Stimulated activated CD8-positive, alpha-beta memory T cell treated with anti-CD3 and anti-CD28 coated beads, Interleukin-4, amount 100 ng/mL, for 4 hours (primary cell): Measurements from ENCODE around the gene TBC1D24.
"Not testable (repeated sequence)": the region's sequence is repeated elsewhere in the genome, so short reads cannot be mapped to it uniquely, and the experiment has no call there.

Experiments
- DNase-seq, 2 donors: peaks; one replicate each; pipeline ENCODE4 v3.0.0-alpha.2; 2020; ENCODE audit warnings: low read depth in 2 of 2, low spot score in 1 of 2

TBC1D24 gene

GRCh38 chr16:2474877-2475412 is at the start of gene TBC1D24:
Gene TBC1D24 (plus strand): TSS chr16:2475127. CDS start chr16:2496149, 21,022 bp downstream.
- peak; percentile 44 to 65 for DNase-seq

GRCh38 chr16:2425825-2426430 is 49.0 kb upstream of the TBC1D24 start:
- DNase-seq = no peak

- no peak for DNase-seq
Observed at GRCh38 chr16:2426941-2427361, 48.0 kb upstream of the TBC1D24 start.

- DNase-seq = no peak
Observed at GRCh38 chr16:2427526-2427925, 47.4 kb upstream of the TBC1D24 start.

DNA sequence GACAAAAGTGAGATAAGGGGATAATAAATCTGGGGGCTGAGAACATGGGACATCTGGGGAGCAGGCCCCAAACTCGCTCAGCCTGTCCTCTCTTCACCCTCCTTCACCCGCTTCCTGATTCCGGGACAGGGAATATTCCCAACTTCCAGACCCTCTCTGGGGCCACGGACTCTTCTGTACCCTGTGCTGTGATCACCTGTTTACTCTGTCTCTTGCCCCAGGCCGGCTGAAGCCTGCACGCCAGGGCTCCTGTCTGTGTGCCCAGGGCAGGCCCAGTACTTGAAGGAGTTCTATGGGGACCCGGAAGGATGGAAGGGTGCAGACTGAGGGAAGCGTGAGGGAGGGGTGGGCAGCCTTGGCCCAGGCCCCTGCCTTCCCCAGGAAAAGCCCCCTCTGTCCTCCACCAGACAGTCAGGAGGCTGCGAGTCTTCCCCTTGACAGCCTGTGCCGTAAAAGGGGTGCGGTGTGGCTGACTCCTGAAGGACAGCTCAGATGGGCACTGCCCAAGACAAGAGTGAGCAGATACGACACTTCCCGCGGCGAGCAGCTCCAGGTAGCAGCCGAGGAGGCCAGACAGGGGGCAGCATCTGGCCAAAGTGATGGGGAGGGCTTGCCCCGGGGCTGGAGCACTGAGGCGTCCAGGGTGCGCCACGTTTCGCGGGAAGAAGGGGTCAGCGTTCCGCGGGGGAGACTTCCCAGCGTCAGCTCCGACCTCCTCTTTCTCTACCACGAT is 46.7 kb upstream of the TBC1D24 start:
- no peak for DNase-seq

- no peak for DNase-seq
Observed at GRCh38 chr16:2428784-2429033, 46.2 kb upstream of the TBC1D24 start.

DNA sequence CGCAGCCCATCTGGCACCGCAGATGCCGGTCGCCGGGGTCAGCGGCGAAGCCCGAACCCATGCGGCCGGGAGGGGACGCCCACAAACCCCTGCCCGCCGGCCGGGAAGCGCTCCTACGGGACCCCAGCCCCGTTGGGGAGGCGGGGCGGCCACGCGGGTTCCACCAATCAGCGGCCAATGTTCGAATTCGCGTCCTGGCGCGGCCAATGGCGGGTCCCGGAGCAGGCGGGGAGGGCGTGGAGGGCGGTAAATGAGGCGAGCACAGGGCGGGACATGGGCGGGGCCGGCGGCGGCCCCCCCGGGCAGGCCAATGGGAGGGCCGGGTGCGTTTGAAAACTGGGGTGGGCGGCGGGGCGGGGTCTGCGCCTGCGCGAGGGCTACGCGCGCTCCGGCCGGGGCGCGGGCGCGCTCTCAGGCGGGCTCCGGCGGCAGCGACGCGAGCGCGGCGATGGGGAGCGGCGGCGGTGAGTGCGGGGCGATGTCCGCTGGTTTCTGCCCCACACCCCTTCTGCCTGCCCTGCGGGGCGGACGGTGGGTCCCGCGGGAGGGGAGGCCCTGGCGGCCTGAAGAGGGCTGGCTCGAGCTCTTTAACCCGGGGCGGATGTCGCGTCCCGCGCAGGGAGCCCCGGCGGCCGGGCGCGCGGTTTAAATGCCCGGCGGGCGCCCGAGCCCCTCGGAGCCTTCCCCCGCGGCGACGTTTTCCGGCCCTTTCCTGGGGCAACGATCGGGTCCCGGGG is 45.7 kb upstream of the TBC1D24 start, which contains the start of gene CCNF:
Gene CCNF (plus strand): TSS at position 414 of the 737 bp plus-strand sequence. CDS start 35 bp downstream, at position 449.
- peak; percentile 94 to 97 for DNase-seq

GRCh38 chr16:2429771-2430663 is 44.9 kb upstream of the TBC1D24 start:
- no peak for DNase-seq

DNA sequence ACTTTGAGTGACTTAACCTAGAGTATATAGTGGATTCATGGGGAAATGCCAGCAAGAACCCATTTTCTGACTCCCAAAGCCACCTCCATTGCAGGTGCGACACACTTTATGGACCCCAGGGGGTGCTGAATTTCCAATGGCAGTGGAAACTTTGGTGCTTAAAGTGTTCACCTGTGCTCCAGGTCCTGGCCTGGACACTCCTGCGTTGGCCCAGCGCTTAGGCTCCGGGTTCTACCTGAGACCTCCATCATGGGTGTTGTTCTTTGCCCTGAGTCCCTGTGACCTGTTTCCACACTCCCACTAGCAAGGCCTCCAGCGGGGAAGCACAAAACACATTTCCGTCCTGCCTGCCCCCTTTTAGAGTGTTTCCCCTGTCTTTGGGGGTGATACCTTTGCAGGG is 42.6 kb upstream of the TBC1D24 start:
- no peak for DNase-seq

- DNase-seq = no peak
Observed at GRCh38 chr16:2432801-2433505, 42.0 kb upstream of the TBC1D24 start.

DNA sequence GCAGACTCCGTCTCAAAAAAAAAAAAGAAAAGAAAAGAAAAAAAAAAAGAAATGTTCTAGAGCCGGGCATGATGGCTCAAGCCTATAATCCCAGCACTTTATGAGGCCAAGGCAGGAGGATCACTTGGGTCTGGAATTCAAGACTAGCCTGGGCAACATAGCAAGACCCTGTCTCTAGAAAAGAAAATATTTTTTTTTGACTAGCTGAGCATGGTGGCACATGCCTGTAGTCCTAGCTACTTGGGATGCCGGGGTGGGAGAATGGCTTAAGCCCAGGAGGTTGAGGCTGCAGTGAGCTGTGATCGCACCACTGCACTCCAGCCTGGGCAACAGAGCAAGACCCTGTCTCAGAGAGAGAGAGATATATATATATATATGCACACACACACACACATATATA is 39.7 kb upstream of the TBC1D24 start:
- not testable (repeated sequence) for DNase-seq

GRCh38 chr16:2436110-2436509 is 38.8 kb upstream of the TBC1D24 start:
- DNase-seq = no peak

GRCh38 chr16:2437032-2437790 is 37.7 kb upstream of the TBC1D24 start:
- no peak for DNase-seq

DNA sequence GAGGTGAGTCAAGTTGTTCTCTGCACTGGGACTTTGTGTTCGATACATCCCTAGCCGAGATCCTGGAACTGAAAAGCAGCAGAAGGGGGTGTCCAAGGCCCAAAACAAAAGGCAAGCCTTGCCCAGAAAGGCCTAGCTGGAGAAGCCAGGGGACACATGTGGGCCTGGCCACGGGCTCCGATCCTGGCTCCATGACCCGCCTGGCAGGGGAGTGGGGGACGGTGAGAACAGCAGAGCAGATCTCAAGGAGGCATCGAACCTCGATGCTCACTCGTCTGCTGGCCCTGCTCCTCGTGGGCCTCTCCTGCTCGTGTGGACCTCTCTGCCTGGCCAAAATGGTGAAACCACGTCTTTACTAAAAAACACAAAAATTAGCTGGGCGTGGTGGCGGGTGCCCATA is 36.8 kb upstream of the TBC1D24 start:
- no peak for DNase-seq

GRCh38 chr16:2439598-2439997 is 35.3 kb upstream of the TBC1D24 start:
- no peak for DNase-seq

- not testable (repeated sequence) for DNase-seq
Observed at GRCh38 chr16:2441143-2441804, 33.7 kb upstream of the TBC1D24 start.

GRCh38 chr16:2443555-2443954 is 31.4 kb upstream of the TBC1D24 start:
- DNase-seq = no peak

GRCh38 chr16:2447920-2448583 is 26.9 kb upstream of the TBC1D24 start:
- DNase-seq = no peak

DNA sequence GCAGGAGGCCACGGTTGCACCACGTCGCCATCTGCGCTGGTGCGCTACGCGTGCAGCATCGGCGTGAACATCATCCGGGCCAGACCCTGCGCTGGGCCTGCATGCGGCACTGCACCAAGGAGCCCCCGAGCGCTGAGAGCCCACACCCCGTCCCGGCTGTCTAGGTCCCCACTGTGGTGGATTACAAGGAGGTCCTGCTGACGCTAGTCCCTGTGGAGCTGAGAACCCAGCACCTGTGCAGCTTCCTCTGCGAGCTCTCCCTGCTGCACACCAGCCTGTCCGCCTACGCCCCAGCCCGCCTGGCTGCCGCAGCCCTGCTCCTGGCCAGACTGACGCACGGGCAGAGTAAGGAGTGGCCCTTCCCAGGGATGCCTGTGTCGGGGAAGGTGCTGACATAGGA is 25.8 kb upstream of the TBC1D24 start:
- no peak for DNase-seq
